HepG2 (cell line): ENCODE results near the gene ERICH6. TPM values are rescaled to one million over a fixed set of nuclear protein-coding genes. Genes with fewer than 3 reads are reported as not detected.

Experiments
- CCAR2 ChIP-seq: fragments of 200-400 bp; formaldehyde crosslinking; optimal IDR thresholded peaks from 2 replicates; pipeline ENCODE3; 2018; ENCODE audit warnings: low read depth, mild to moderate bottlenecking, low read length, moderate library complexity
- HIVEP1 ChIP-seq: sonication (generic); formaldehyde crosslinking; IDR thresholded peaks from 2 replicates; pipeline ENCODE4 v1.4.0; 2020; ENCODE audit warnings: mild to moderate bottlenecking, missing genetic modification reagents
- HOXA3 ChIP-seq: sonication (generic); formaldehyde crosslinking; IDR thresholded peaks from 2 replicates; pipeline ENCODE4 v1.5.0; 2020; ENCODE audit warnings: missing genetic modification reagents
- KAT2B ChIP-seq: fragments of 150-350 bp; IDR thresholded peaks from 2 replicates; pipeline ENCODE4 v1.6.1; 2014; ENCODE audit warnings: low read depth, low read length, borderline replicate concordance
- KDM2A ChIP-seq: sonication (generic); formaldehyde crosslinking; IDR thresholded peaks from 2 replicates; pipeline ENCODE4 v1.4.0; 2020; ENCODE audit warnings: low read depth, missing genetic modification reagents, borderline replicate concordance
- MED8 ChIP-seq: sonication (generic); formaldehyde crosslinking; IDR thresholded peaks from 2 replicates; pipeline ENCODE4 v1.8.1; 2023; ENCODE audit warnings: mild to moderate bottlenecking, missing genetic modification reagents; ENCODE audit not compliant: insufficient replicate concordance
- NFKBIZ ChIP-seq: IDR thresholded peaks from 2 replicates; pipeline ENCODE4 v1.6.1; 2018; ENCODE audit warnings: missing genetic modification reagents, missing compliant biosample characterization
- POGZ ChIP-seq: sonication (generic); formaldehyde crosslinking; IDR thresholded peaks from 2 replicates; pipeline ENCODE4 v1.4.0; 2020; ENCODE audit warnings: mild to moderate bottlenecking, missing genetic modification reagents
- REPIN1 ChIP-seq: sonication (generic); formaldehyde crosslinking; IDR thresholded peaks from 2 replicates; pipeline ENCODE4 v1.8.0; 2022; ENCODE audit warnings: missing genetic modification reagents, low read depth, mild to moderate bottlenecking, borderline replicate concordance
- SMARCE1 ChIP-seq: fragments of 450-650 bp; IDR thresholded peaks from 2 replicates; pipeline ENCODE4 v1.6.1; 2017; ENCODE audit warnings: borderline replicate concordance
- TAF1 ChIP-seq: sonication (generic); formaldehyde crosslinking; IDR thresholded peaks from 2 replicates; pipeline ENCODE4 v1.4.0; 2020; ENCODE audit warnings: missing genetic modification reagents
- ZBTB21 ChIP-seq: sonication (generic); formaldehyde crosslinking; IDR thresholded peaks from 2 replicates; pipeline ENCODE4 v1.4.0; 2020; ENCODE audit warnings: missing genetic modification reagents
- ZNF451 ChIP-seq: sonication (generic); formaldehyde crosslinking; IDR thresholded peaks from 2 replicates; pipeline ENCODE4 v1.5.0; 2020; ENCODE audit warnings: mild to moderate bottlenecking, missing genetic modification reagents
- polyA plus RNA-seq, 8 experiments: library from polyadenylated mRNA; depleted of rRNA in 3 of 8; stranded (reverse) in 7 of 8; unstranded in 1 of 8; fragments of >200 nt; fragmentation: Illumina TruSeq in 4 of 8; extraction: Trizol in 4 of 8; gene quantifications; 2 replicates each; pipeline versions ENCODE4 v1.2.1 to v1.2.3, GENCODE V29; 2011 to 2016; ENCODE audit warnings: low read depth in 4 of 8, missing spikeins in 1 of 8, mixed read lengths in 1 of 8; ENCODE audit not compliant: insufficient read depth in 1 of 8
- total RNA-seq, 5 experiments: library from RNA; depleted of rRNA; stranded (reverse); fragments of >200 nt; fragmentation: Illumina TruSeq; extraction: Trizol; gene quantifications; 2 replicates each; pipeline ENCODE4 v1.2.3, GENCODE V29; 2016; ENCODE audit warnings: low read depth in 1 of 5
- TF ChIP-seq, protein P1 (sequence below): sonication (generic); formaldehyde crosslinking; IDR thresholded peaks from 2 replicates; pipeline ENCODE4 v1.8.1; 2023; ENCODE audit warnings: mild to moderate bottlenecking, moderate library complexity, missing genetic modification reagents
- TF ChIP-seq, protein P2 (sequence below): sonication (generic); formaldehyde crosslinking; IDR thresholded peaks from 2 replicates; pipeline ENCODE4 v1.4.0; 2020; ENCODE audit warnings: missing genetic modification reagents
- TF ChIP-seq, protein P3 (sequence below), 2 experiments: fragments of 450-650 bp in 1 of 2; sonication (generic) in 1 of 2; formaldehyde crosslinking; IDR thresholded peaks; 2 replicates each; pipeline versions ENCODE4 v1.5.0 to v1.8.0; 2020 to 2022; ENCODE audit warnings: mild to moderate bottlenecking in 1 of 2, missing genetic modification reagents in 1 of 2
- TF ChIP-seq, protein P4 (sequence below): sonication (generic); formaldehyde crosslinking; IDR thresholded peaks from 2 replicates; pipeline ENCODE4 v1.9.0; 2021; ENCODE audit warnings: missing genetic modification reagents, borderline replicate concordance
- TF ChIP-seq, protein P5 (sequence below): sonication (generic); formaldehyde crosslinking; IDR thresholded peaks from 2 replicates; pipeline ENCODE4 v1.4.0; 2020; ENCODE audit warnings: missing genetic modification reagents
- TF ChIP-seq, protein P6 (sequence below): sonication (generic); formaldehyde crosslinking; IDR thresholded peaks from 2 replicates; pipeline ENCODE4 v1.8.0; 2022; ENCODE audit warnings: missing genetic modification reagents, mild to moderate bottlenecking, inconsistent platforms, borderline replicate concordance

ERICH6 gene
- total and polyA plus RNA-seq, 2 of the 13 experiments (the other 11 are each of a cell fraction or from before 2014, with no cell fraction given) = 0.03 TPM; not detected in 1

DNA sequence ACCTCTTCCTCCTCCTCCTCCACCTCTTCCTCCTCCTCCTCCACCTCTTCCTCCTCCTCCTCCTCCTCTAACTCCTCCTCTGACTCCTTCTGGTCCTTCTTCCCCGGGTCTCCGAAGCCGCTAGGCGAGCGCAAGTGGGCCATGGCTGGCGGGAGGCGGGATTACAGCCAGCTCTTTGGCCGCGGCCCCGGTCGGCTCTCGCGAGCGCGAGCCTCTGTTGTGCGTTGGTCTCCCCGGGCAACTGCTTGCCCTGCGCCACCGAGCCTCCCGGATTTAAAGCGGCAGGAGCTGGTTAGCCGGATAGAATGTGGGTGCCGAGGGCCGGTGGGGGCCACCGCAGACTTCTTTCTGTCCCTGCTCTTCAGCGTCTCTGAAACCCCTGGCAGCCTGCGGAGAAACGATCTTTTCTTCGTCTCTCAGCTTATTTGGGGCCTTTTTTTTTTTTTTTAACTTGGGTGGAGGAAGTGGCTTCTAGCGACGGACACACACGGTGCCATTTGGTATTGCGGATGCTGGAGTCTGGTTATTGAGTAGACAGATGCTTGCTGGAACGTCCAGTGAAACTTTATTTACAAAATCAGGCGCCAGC, at the start of gene ERICH6 (continued):
- TF ChIP-seq, protein P1, sequence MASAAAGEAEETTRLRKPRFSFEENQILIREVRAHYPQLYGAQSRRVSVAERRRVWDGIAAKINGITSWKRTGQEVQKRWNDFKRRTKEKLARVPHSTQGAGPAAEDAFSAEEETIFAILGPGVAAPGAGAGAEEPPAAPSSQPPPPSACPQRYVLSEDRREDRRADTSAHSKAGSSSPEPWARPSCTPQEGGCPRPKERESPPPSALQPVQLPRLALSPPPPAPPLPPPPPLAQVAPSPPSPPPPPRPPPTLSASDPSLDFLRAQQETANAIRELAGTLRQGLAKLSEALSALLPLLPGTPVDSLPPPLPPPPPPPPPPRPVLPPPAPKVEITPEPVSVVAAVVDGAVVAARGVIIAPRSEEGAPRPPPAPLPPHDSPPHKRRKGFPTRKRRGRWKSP (CRISPR knock-in tag) = 0 out of 2 replicates have a peak, but pooled peaks have one; percentile 13
- TF ChIP-seq, protein P2, sequence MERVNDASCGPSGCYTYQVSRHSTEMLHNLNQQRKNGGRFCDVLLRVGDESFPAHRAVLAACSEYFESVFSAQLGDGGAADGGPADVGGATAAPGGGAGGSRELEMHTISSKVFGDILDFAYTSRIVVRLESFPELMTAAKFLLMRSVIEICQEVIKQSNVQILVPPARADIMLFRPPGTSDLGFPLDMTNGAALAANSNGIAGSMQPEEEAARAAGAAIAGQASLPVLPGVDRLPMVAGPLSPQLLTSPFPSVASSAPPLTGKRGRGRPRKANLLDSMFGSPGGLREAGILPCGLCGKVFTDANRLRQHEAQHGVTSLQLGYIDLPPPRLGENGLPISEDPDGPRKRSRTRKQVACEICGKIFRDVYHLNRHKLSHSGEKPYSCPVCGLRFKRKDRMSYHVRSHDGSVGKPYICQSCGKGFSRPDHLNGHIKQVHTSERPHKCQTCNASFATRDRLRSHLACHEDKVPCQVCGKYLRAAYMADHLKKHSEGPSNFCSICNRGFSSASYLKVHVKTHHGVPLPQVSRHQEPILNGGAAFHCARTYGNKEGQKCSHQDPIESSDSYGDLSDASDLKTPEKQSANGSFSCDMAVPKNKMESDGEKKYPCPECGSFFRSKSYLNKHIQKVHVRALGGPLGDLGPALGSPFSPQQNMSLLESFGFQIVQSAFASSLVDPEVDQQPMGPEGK (CRISPR knock-in tag) = 0 out of 2 replicates have a peak, but pooled peaks have one; percentile 39
- peak; percentile 55; the same call in 1 of the 2 replicates for TF ChIP-seq TAF1 (CRISPR knock-in tag)
- TF ChIP-seq, protein P3, sequence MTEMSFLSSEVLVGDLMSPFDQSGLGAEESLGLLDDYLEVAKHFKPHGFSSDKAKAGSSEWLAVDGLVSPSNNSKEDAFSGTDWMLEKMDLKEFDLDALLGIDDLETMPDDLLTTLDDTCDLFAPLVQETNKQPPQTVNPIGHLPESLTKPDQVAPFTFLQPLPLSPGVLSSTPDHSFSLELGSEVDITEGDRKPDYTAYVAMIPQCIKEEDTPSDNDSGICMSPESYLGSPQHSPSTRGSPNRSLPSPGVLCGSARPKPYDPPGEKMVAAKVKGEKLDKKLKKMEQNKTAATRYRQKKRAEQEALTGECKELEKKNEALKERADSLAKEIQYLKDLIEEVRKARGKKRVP (CRISPR knock-in tag; IDR thresholded peaks at IDR 0.05) = no peak
- TF ChIP-seq KDM2A = peak; percentile 49; the same call in 1 of the 2 replicates
- no peak; the same call in 1 of the 2 replicates for TF ChIP-seq HIVEP1 (CRISPR knock-in tag)
- peak; percentile 41 for TF ChIP-seq HOXA3 (CRISPR knock-in tag)
- TF ChIP-seq POGZ (CRISPR knock-in tag) = peak; percentile 40; the same call in 1 of the 2 replicates
- TF ChIP-seq MED8 (CRISPR knock-in tag) = no peak
- TF ChIP-seq REPIN1 (CRISPR knock-in tag) = 0 out of 2 replicates have a peak, but pooled peaks have one; percentile 47
- no peak for TF ChIP-seq ZBTB21 (CRISPR knock-in tag)
- TF ChIP-seq CCAR2 = no peak
- no peak for TF ChIP-seq SMARCE1
- TF ChIP-seq, protein P4, sequence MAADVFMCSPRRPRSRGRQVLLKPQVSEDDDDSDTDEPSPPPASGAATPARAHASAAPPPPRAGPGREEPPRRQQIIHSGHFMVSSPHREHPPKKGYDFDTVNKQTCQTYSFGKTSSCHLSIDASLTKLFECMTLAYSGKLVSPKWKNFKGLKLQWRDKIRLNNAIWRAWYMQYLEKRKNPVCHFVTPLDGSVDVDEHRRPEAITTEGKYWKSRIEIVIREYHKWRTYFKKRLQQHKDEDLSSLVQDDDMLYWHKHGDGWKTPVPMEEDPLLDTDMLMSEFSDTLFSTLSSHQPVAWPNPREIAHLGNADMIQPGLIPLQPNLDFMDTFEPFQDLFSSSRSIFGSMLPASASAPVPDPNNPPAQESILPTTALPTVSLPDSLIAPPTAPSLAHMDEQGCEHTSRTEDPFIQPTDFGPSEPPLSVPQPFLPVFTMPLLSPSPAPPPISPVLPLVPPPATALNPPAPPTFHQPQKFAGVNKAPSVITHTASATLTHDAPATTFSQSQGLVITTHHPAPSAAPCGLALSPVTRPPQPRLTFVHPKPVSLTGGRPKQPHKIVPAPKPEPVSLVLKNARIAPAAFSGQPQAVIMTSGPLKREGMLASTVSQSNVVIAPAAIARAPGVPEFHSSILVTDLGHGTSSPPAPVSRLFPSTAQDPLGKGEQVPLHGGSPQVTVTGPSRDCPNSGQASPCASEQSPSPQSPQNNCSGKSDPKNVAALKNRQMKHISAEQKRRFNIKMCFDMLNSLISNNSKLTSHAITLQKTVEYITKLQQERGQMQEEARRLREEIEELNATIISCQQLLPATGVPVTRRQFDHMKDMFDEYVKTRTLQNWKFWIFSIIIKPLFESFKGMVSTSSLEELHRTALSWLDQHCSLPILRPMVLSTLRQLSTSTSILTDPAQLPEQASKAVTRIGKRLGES (CRISPR knock-in tag) = no peak
- no peak for TF ChIP-seq ZNF451 (CRISPR knock-in tag)
- TF ChIP-seq, protein P5, sequence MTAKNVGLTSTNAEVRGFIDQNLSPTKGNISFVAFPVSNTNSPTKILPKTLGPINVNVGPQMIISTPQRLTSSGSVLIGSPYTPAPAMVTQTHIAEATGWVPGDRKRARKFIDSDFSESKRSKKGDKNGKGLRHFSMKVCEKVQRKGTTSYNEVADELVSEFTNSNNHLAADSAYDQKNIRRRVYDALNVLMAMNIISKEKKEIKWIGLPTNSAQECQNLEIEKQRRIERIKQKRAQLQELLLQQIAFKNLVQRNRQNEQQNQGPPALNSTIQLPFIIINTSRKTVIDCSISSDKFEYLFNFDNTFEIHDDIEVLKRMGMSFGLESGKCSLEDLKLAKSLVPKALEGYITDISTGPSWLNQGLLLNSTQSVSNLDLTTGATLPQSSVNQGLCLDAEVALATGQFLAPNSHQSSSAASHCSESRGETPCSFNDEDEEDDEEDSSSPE (CRISPR knock-in tag) = peak; percentile 65; the same call in 1 of the 2 replicates
- TF ChIP-seq, protein P6, sequence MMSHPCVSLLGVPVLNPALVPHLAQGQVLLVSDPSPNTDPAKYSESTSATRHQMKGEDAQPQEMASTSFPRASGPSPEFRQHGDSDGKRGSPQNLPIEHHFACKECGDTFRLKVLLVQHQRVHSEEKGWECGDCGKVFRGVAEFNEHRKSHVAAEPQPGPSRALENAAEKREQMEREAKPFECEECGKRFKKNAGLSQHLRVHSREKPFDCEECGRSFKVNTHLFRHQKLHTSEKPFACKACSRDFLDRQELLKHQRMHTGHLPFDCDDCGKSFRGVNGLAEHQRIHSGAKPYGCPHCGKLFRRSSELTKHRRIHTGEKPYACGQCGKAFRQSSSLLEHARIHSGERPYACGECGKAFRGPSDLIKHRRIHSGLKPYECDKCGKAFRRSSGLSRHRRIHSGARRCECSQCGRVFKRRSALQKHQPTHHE (CRISPR knock-in tag) = peak; percentile 19; the same call in 1 of the 2 replicates
- 0 out of 2 replicates have a peak, but pooled peaks have one; percentile 6 for TF ChIP-seq NFKBIZ (CRISPR knock-in tag)
- no peak for TF ChIP-seq KAT2B
